Keratinocyte (primary cell): ENCODE results near the gene ZBTB11.

Experiments
- EZH2 ChIP-seq: IDR thresholded peaks from one replicate; pipeline ENCODE4 v1.6.1; 2012; ENCODE audit warnings: inconsistent platforms, mild to moderate bottlenecking, low read length, moderate library complexity
- TF ChIP-seq, protein P1 (sequence below), 3 experiments: IDR thresholded peaks in 1 of 3; conservative IDR thresholded peaks in 1 of 3; optimal IDR thresholded peaks in 1 of 3; 2 replicates in 2 of 3; 3 replicates in 1 of 3; pipeline versions ENCODE3 to v1.5.1; 2011; ENCODE audit warnings: low read length in 3 of 3, mild to moderate bottlenecking in 3 of 3, moderate library complexity in 2 of 3, control low read depth in 1 of 3, inconsistent platforms in 1 of 3; ENCODE audit not compliant: insufficient read depth in 2 of 3; ENCODE audit errors: extremely low read depth in 1 of 3

GRCh38 chr3:101695779-101696372, 18.9 kb upstream of the ZBTB11 start:
- TF ChIP-seq, protein P1, sequence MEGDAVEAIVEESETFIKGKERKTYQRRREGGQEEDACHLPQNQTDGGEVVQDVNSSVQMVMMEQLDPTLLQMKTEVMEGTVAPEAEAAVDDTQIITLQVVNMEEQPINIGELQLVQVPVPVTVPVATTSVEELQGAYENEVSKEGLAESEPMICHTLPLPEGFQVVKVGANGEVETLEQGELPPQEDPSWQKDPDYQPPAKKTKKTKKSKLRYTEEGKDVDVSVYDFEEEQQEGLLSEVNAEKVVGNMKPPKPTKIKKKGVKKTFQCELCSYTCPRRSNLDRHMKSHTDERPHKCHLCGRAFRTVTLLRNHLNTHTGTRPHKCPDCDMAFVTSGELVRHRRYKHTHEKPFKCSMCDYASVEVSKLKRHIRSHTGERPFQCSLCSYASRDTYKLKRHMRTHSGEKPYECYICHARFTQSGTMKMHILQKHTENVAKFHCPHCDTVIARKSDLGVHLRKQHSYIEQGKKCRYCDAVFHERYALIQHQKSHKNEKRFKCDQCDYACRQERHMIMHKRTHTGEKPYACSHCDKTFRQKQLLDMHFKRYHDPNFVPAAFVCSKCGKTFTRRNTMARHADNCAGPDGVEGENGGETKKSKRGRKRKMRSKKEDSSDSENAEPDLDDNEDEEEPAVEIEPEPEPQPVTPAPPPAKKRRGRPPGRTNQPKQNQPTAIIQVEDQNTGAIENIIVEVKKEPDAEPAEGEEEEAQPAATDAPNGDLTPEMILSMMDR (optimal IDR thresholded peaks at IDR 0.05 in 1 of 3, IDR thresholded peaks at IDR 0.05 in 1 of 3, conservative IDR thresholded peaks at IDR 0.05 in 1 of 3; ENCODE audit: extremely low read depth in 1 of 3, insufficient read depth in 2 of 3, low read length in 3 of 3) = peak; percentile 20 to 62 (median 57)
- TF ChIP-seq EZH2 = no peak
